Measurements from ENCODE around the gene PRRG2.
"Not testable (repeated sequence)": the region's sequence is repeated elsewhere in the genome, so short reads cannot be mapped to it uniquely, and the experiment has no call there.

The PRRG2 gene

GRCh38 chr19:49596407-49596806, 15.3 kb downstream of the PRRG2 start:
- no peak for DNase-seq
- TF ChIP-seq POLR2A (IDR thresholded peaks at IDR 0.05; ENCODE audit: low read length) (no peak), GATA1 (IDR thresholded peaks at IDR 0.05; ENCODE audit: low read depth, low read length) (no peak)

- no peak for DNase-seq
- TF ChIP-seq GATA1 (IDR thresholded peaks at IDR 0.05; ENCODE audit: low read depth, low read length) (no peak), POLR2A (IDR thresholded peaks at IDR 0.05; ENCODE audit: low read length) (no peak)
Observed at GRCh38 chr19:49596954-49597702, 16.0 kb downstream of the PRRG2 start.

GRCh38 chr19:49597703-49597974, 16.5 kb downstream of the PRRG2 start:
- DNase-seq: no peak
- TF ChIP-seq GATA1 (IDR thresholded peaks at IDR 0.05; ENCODE audit: low read depth, low read length): no peak
- TF ChIP-seq POLR2A (IDR thresholded peaks at IDR 0.05; ENCODE audit: low read length): no peak

- TF ChIP-seq GATA1 (IDR thresholded peaks at IDR 0.05; ENCODE audit: low read depth, low read length): no peak
- TF ChIP-seq POLR2A (IDR thresholded peaks at IDR 0.05; ENCODE audit: low read length): no peak
- no peak for DNase-seq
Observed at GRCh38 chr19:49599378-49600295, 18.5 kb downstream of the PRRG2 start.

- DNase-seq: no peak
- TF ChIP-seq POLR2A (IDR thresholded peaks at IDR 0.05; ENCODE audit: low read length): no peak
- TF ChIP-seq GATA1 (IDR thresholded peaks at IDR 0.05; ENCODE audit: low read depth, low read length): no peak
Observed at GRCh38 chr19:49601482-49602038, 20.4 kb downstream of the PRRG2 start.

- no peak for DNase-seq
- TF ChIP-seq POLR2A (IDR thresholded peaks at IDR 0.05; ENCODE audit: low read length) (no peak), GATA1 (IDR thresholded peaks at IDR 0.05; ENCODE audit: low read depth, low read length) (no peak)
Observed at GRCh38 chr19:49602806-49603205, 21.7 kb downstream of the PRRG2 start.

- no peak for DNase-seq
- TF ChIP-seq POLR2A (IDR thresholded peaks at IDR 0.05; ENCODE audit: low read length) (no peak), GATA1 (IDR thresholded peaks at IDR 0.05; ENCODE audit: low read depth, low read length) (no peak)
Observed at GRCh38 chr19:49605605-49606004, 24.5 kb downstream of the PRRG2 start.

- no peak for DNase-seq
Observed at GRCh38 chr19:49609499-49610092, 28.5 kb downstream of the PRRG2 start.

GRCh38 chr19:49613374-49613773, 32.3 kb downstream of the PRRG2 start:
- no peak for DNase-seq
- no peak for TF ChIP-seq POLR2A (IDR thresholded peaks at IDR 0.05; ENCODE audit: low read length)
- TF ChIP-seq GATA1 (IDR thresholded peaks at IDR 0.05; ENCODE audit: low read depth, low read length): no peak

More at GRCh38 chr19:49609499-49610092, 28.5 kb downstream of the PRRG2 start:
- TF ChIP-seq POLR2A (IDR thresholded peaks at IDR 0.05; ENCODE audit: low read length): no peak

- TF ChIP-seq GATA1 (IDR thresholded peaks at IDR 0.05; ENCODE audit: low read depth, low read length) (no peak), POLR2A (IDR thresholded peaks at IDR 0.05; ENCODE audit: low read length) (no peak)
- DNase-seq: no peak
Observed at GRCh38 chr19:49614096-49614833, 33.1 kb downstream of the PRRG2 start.

GRCh38 chr19:49615861-49616260, 34.7 kb downstream of the PRRG2 start:
- no peak for DNase-seq
- TF ChIP-seq POLR2A (IDR thresholded peaks at IDR 0.05; ENCODE audit: low read length) (no peak), GATA1 (IDR thresholded peaks at IDR 0.05; ENCODE audit: low read depth, low read length) (no peak)

- DNase-seq: no peak
- TF ChIP-seq GATA1 (IDR thresholded peaks at IDR 0.05; ENCODE audit: low read depth, low read length): no peak
- TF ChIP-seq POLR2A (IDR thresholded peaks at IDR 0.05; ENCODE audit: low read length): no peak
Observed at GRCh38 chr19:49616532-49616931, 35.4 kb downstream of the PRRG2 start.

- no peak for TF ChIP-seq POLR2A (IDR thresholded peaks at IDR 0.05; ENCODE audit: low read length)
- TF ChIP-seq GATA1 (IDR thresholded peaks at IDR 0.05; ENCODE audit: low read depth, low read length): no peak
- DNase-seq: no peak
Observed at GRCh38 chr19:49616945-49617344, 35.8 kb downstream of the PRRG2 start.

- not testable (repeated sequence) for DNase-seq
Observed at GRCh38 chr19:49617860-49618259, 36.7 kb downstream of the PRRG2 start.
